Stimulated activated naive CD8-positive, alpha-beta T cell treated with anti-CD3 and anti-CD28 coated beads, Interleukin-15, amount 100 ng/mL, for 72 hours (primary cell): Measurements from ENCODE around the gene UMAD1.
"Not testable (repeated sequence)": the region's sequence is repeated elsewhere in the genome, so short reads cannot be mapped to it uniquely, and the experiment has no call there.

Experiments used
- ATAC-seq: fragments of 150-1000 bp; cut with Tn5 transposase; 2 replicates; pipeline ENCODE4 v1.10.0; 2021; ENCODE audit warnings: mild to moderate bottlenecking, moderate library complexity
- DNase-seq, 2 donors: peaks; one replicate each; pipeline ENCODE4 v3.0.0; 2021 to 2022
- H3K27ac Mint-ChIP-seq, 2 donors: one replicate each; pipeline ENCODE4 v1.8.0; 2022; ENCODE audit warnings: mild to moderate bottlenecking in 2 of 2, mixed read lengths in 2 of 2, moderate library complexity in 2 of 2
- H3K27me3 Mint-ChIP-seq: one replicate; pipeline ENCODE4 v1.8.0; 2022; ENCODE audit warnings: mixed read lengths
- H3K4me1 Mint-ChIP-seq: one replicate; pipeline ENCODE4 v1.8.0; 2022; ENCODE audit warnings: mild to moderate bottlenecking, mixed read lengths
- H3K4me3 Mint-ChIP-seq, 2 donors: one replicate each; pipeline ENCODE4 v1.8.0; 2022; ENCODE audit warnings: mild to moderate bottlenecking in 2 of 2, mixed read lengths in 2 of 2, moderate library complexity in 1 of 2
- H3K9me3 Mint-ChIP-seq, 2 donors: one replicate each; pipeline ENCODE4 v1.8.0; 2022; ENCODE audit warnings: mixed read lengths in 2 of 2

UMAD1 gene

GRCh38 chr7:7798510-7798909, 158.0 kb downstream of the UMAD1 start:
- peaks cover 0 to 13% of the 10 kb centered on the region in 2 donors for H3K9me3 Mint-ChIP-seq
- H3K27ac Mint-ChIP-seq: no peak overlapping the region
- H3K4me1 Mint-ChIP-seq: no peaks in the 10 kb centered on the region
- no peaks in the 10 kb centered on the region for H3K27me3 Mint-ChIP-seq
- no peak overlapping the region for H3K4me3 Mint-ChIP-seq
- ATAC-seq: no peak
- DNase-seq: no peak

- Mint-ChIP-seq H3K4me1 (no peaks in the 10 kb centered on the region), H3K4me3 (no peak overlapping the region), H3K9me3 (peaks cover 0 to 13% of the 10 kb centered on the region in 2 donors), H3K27ac (no peak overlapping the region), H3K27me3 (no peaks in the 10 kb centered on the region)
- no peak for ATAC-seq
- DNase-seq: no peak
Measured at GRCh38 chr7:7799138-7799537, 158.6 kb downstream of the UMAD1 start.

- H3K4me1 Mint-ChIP-seq: no peaks in the 10 kb centered on the region
- DNase-seq (no peak), ATAC-seq (no peak)
- H3K4me3 Mint-ChIP-seq: no peak overlapping the region
- no peaks in the 10 kb centered on the region for H3K27me3 Mint-ChIP-seq
- no peak overlapping the region for H3K27ac Mint-ChIP-seq
- no peaks in the 10 kb centered on the region for H3K9me3 Mint-ChIP-seq
Measured at GRCh38 chr7:7802531-7802930, 162.0 kb downstream of the UMAD1 start.

- no peak overlapping the region for H3K4me3 Mint-ChIP-seq
- no peaks in the 10 kb centered on the region for H3K27me3 Mint-ChIP-seq
- ATAC-seq: no peak
- DNase-seq: no peak
- H3K27ac Mint-ChIP-seq: no peak overlapping the region
- no peaks in the 10 kb centered on the region for H3K9me3 Mint-ChIP-seq
- no peaks in the 10 kb centered on the region for H3K4me1 Mint-ChIP-seq
Measured at GRCh38 chr7:7803715-7804178, 163.2 kb downstream of the UMAD1 start.

GRCh38 chr7:7804822-7805221, 164.3 kb downstream of the UMAD1 start:
- H3K27ac Mint-ChIP-seq, H3K9me3 Mint-ChIP-seq, H3K4me1 Mint-ChIP-seq, H3K4me3 Mint-ChIP-seq, ATAC-seq, DNase-seq, H3K27me3 Mint-ChIP-seq: not testable (repeated sequence)

GRCh38 chr7:7805511-7806153, 165.1 kb downstream of the UMAD1 start:
- Mint-ChIP-seq H3K27ac (no peak overlapping the region), H3K4me3 (no peak overlapping the region)

GRCh38 chr7:7808156-7808555, 167.6 kb downstream of the UMAD1 start:
- Mint-ChIP-seq H3K4me1 (no peaks in the 10 kb centered on the region), H3K9me3 (no peaks in the 10 kb centered on the region), H3K27ac (no peak overlapping the region), H3K4me3 (no peak overlapping the region), H3K27me3 (no peaks in the 10 kb centered on the region)
- ATAC-seq (no peak), DNase-seq (no peak)

More at GRCh38 chr7:7805511-7806153, 165.1 kb downstream of the UMAD1 start:
- ATAC-seq: no peak
- H3K4me1 Mint-ChIP-seq: no peaks in the 10 kb centered on the region
- no peak for DNase-seq
- H3K27me3 Mint-ChIP-seq: no peaks in the 10 kb centered on the region
- no peaks in the 10 kb centered on the region for H3K9me3 Mint-ChIP-seq

- no peak overlapping the region for H3K4me3 Mint-ChIP-seq
- DNase-seq (no peak), ATAC-seq (no peak)
- no peak overlapping the region for H3K27ac Mint-ChIP-seq
- no peaks in the 10 kb centered on the region for H3K4me1 Mint-ChIP-seq
- H3K9me3 Mint-ChIP-seq: no peaks in the 10 kb centered on the region
- no peaks in the 10 kb centered on the region for H3K27me3 Mint-ChIP-seq
Measured at GRCh38 chr7:7808626-7809025, 168.1 kb downstream of the UMAD1 start.

GRCh38 chr7:7810380-7810779, 169.8 kb downstream of the UMAD1 start:
- Mint-ChIP-seq H3K4me1 (peaks cover 8% of the 10 kb centered on the region), H3K27me3 (no peaks in the 10 kb centered on the region), H3K9me3 (peaks cover 0 to 7% of the 10 kb centered on the region in 2 donors), H3K4me3 (no peak overlapping the region), H3K27ac (no peak overlapping the region)
- ATAC-seq (no peak), DNase-seq (no peak)

- H3K27me3 Mint-ChIP-seq: no peaks in the 10 kb centered on the region
- ATAC-seq (no peak), DNase-seq (no peak)
- peaks cover 12% of the 10 kb centered on the region for H3K4me1 Mint-ChIP-seq
- H3K4me3 Mint-ChIP-seq: no peak overlapping the region
- no peak overlapping the region for H3K27ac Mint-ChIP-seq
- peaks cover 0 to 7% of the 10 kb centered on the region in 2 donors for H3K9me3 Mint-ChIP-seq
Measured at GRCh38 chr7:7810826-7811225, 170.3 kb downstream of the UMAD1 start.

GRCh38 chr7:7812112-7812511, 171.6 kb downstream of the UMAD1 start:
- no peak overlapping the region for H3K4me3 Mint-ChIP-seq
- DNase-seq (no peak), ATAC-seq (no peak)
- H3K9me3 Mint-ChIP-seq: peaks cover 0 to 7% of the 10 kb centered on the region in 2 donors
- H3K27ac Mint-ChIP-seq: peak overlapping the region in 1 of 2 donors; percentile 6
- H3K27me3 Mint-ChIP-seq: no peaks in the 10 kb centered on the region
- H3K4me1 Mint-ChIP-seq: peaks cover 25% of the 10 kb centered on the region

- ATAC-seq (no peak), DNase-seq (no peak)
- peaks cover 37% of the 10 kb centered on the region for H3K4me1 Mint-ChIP-seq
- no peak overlapping the region for H3K27ac Mint-ChIP-seq
- peaks cover 0 to 7% of the 10 kb centered on the region in 2 donors for H3K9me3 Mint-ChIP-seq
- no peaks in the 10 kb centered on the region for H3K27me3 Mint-ChIP-seq
- peak overlapping the region in 1 of 2 donors; percentile 32 for H3K4me3 Mint-ChIP-seq
Measured at GRCh38 chr7:7815395-7815794, 174.8 kb downstream of the UMAD1 start.

GRCh38 chr7:7816084-7816483, 175.5 kb downstream of the UMAD1 start:
- Mint-ChIP-seq H3K27me3 (no peaks in the 10 kb centered on the region), H3K27ac (no peak overlapping the region), H3K4me3 (no peak overlapping the region), H3K9me3 (peaks cover 0 to 7% of the 10 kb centered on the region in 2 donors), H3K4me1 (peaks cover 37% of the 10 kb centered on the region)
- ATAC-seq: peak; percentile 26
- no peak for DNase-seq

- peaks cover 0 to 7% of the 10 kb centered on the region in 2 donors for H3K9me3 Mint-ChIP-seq
- H3K4me3 Mint-ChIP-seq: peak overlapping the region; percentile 4 to 14
- H3K27ac Mint-ChIP-seq: peak overlapping the region in 1 of 2 donors; percentile 76
- H3K4me1 Mint-ChIP-seq: peaks cover 37% of the 10 kb centered on the region
- H3K27me3 Mint-ChIP-seq: no peaks in the 10 kb centered on the region
- peak; percentile 82 for ATAC-seq
- peak in 1 of 2 donors; percentile 41 for DNase-seq
Measured at GRCh38 chr7:7816816-7817536, 176.4 kb downstream of the UMAD1 start.

GRCh38 chr7:7817748-7818147, 177.2 kb downstream of the UMAD1 start:
- H3K4me3 Mint-ChIP-seq: peak overlapping the region; percentile 20 to 24
- ATAC-seq (peak; percentile 63), DNase-seq (no peak)
- H3K27me3 Mint-ChIP-seq: no peaks in the 10 kb centered on the region
- peaks cover 0 to 7% of the 10 kb centered on the region in 2 donors for H3K9me3 Mint-ChIP-seq
- H3K4me1 Mint-ChIP-seq: peaks cover 37% of the 10 kb centered on the region
- H3K27ac Mint-ChIP-seq: peak overlapping the region in 1 of 2 donors; percentile 78

GRCh38 chr7:7818179-7818578, 177.6 kb downstream of the UMAD1 start:
- not testable (repeated sequence) for H3K9me3 Mint-ChIP-seq, H3K27me3 Mint-ChIP-seq, ATAC-seq, DNase-seq, H3K4me3 Mint-ChIP-seq
- peak overlapping the region in 1 of 2 donors; percentile 83 for H3K27ac Mint-ChIP-seq
- H3K4me1 Mint-ChIP-seq: peaks cover 37% of the 10 kb centered on the region
